Measurements from ENCODE around the gene DNAJA4.

GRCh38 chr15:78244893-78245292, 19.5 kb upstream of the DNAJA4 start:
- no peak for TF ChIP-seq CTCF (IDR thresholded peaks at IDR 0.05)
- no peak for TF ChIP-seq POLR2A (IDR thresholded peaks at IDR 0.05)
